Right lung (tissue), 10 donors: Measurements from ENCODE around the gene OR10C1. TPM values are rescaled to one million over a fixed set of nuclear protein-coding genes. Genes with fewer than 3 reads are reported as not detected.
"Not testable (repeated sequence)": the region's sequence is repeated elsewhere in the genome, so short reads cannot be mapped to it uniquely, and the experiment has no call there.

Experiments used
- DNase-seq, 2 donors: peaks; one replicate each; pipeline ENCODE4 v3.0.0-alpha.2; 2013
- long read RNA-seq, 8 donors: transcript quantifications; one replicate each; lab custom pipeline, GENCODE V29; 2026
- polyA plus RNA-seq, 5 donors: library from polyadenylated mRNA; unstranded; fragments of 120-200 nt; gene quantifications; one replicate each; pipeline versions ENCODE4 v1.2.1 to v1.2.3, GENCODE V29; 2013; ENCODE audit warnings: inconsistent platforms in 1 of 5, low replicate concordance in 1 of 5; ENCODE audit not compliant: insufficient read length in 5 of 5, insufficient read depth in 1 of 5

OR10C1 gene, protein sequence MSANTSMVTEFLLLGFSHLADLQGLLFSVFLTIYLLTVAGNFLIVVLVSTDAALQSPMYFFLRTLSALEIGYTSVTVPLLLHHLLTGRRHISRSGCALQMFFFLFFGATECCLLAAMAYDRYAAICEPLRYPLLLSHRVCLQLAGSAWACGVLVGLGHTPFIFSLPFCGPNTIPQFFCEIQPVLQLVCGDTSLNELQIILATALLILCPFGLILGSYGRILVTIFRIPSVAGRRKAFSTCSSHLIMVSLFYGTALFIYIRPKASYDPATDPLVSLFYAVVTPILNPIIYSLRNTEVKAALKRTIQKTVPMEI
- polyA plus RNA-seq = not detected
- long read RNA-seq, donor 1 = 0 reads
- long read RNA-seq, donor 2 = 0 reads
- long read RNA-seq, donor 3 = 0 reads
- long read RNA-seq, donor 4 = 0 reads
- long read RNA-seq, donor 5 = 0 reads
- long read RNA-seq, donor 6 = 0 reads
- long read RNA-seq, donor 7 = 0 reads
- long read RNA-seq, donor 8 = 0 reads

DNA sequence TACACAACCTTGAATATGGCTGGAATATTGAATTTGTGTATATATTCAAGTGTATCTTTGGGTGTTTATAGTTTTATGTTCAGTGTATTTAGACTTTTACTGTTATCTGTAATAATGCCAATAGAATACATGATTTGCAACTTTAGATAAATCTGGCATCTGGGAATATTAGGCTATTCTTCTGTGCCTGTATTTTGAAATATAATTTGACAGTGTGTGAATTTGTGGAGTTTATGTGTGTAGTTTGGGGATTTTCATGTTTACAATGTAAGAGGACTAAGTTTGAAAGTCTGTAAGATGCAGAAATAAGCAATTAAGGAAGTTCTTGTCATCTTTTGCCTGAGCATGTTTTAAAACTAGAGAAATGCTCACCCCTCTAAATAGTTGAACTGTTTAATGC lies at the start of gene OR10C1:
Gene OR10C1, plus strand, starts transcription at position 301 of the 400 bp plus-strand sequence. CDS start 710 bp downstream, outside the sequence.
- no peak for DNase-seq

DNA sequence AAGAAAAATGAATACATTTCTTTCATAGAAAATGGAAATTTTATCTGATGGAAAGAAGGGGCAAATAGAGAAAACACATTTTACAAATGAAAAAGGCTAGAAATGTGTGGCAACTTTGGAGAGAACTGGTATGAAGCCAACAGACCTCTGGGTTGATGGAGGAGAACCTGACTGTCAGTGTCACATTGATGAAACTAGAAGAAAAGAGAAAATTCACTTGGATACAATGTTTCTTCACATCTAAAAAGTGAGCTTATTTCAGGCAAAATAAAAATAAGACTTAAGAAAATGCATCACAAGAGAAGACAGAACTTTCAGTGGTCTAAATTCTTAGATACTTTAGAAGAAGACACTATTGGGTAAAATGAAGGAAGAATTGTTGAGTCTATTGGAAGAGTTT lies 43.8 kb upstream of the OR10C1 start, which contains the start of gene OR12D2:
Gene OR12D2, plus strand, starts transcription at position 301 of the 400 bp plus-strand sequence. CDS start 1,069 bp downstream, outside the sequence.
- DNase-seq = no peak

DNA sequence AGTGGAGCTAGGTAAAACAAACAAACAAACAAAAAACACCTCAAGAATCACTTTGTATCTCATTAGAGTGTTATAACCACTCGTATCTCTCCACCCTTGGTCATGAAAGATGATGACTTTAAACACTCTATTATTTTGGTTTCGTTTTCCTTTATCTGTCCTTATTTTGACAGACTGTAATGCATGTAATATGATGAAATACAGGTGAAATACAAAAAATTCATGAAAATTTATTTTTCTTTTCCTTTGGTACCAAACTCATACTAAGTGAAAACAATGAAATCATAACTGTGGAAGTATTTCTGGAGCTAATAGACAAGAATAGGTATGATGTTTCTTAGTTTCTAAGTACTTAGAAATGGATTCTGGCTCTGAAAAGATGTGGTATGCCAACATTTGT lies 39.6 kb upstream of the OR10C1 start:
- DNase-seq = no peak

DNA sequence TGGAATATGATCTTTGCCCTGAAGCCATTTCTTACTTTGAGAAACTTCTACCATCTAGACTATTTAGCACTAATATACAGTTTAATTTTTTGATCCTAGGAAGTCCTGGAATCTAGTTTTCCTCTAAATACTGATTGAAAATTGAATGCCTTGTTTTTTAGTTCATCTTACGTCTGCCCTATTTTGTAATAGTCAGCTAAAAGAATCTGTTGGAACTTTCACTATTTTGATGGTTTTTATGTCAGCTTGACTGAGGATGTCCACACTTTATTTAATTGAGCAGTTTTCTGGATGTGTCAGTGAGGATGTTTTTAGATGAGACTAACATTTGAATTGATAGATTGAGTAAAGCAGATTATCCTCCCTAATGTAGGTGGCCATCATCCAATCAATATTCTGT lies 35.3 kb upstream of the OR10C1 start:
- no peak for DNase-seq

DNA sequence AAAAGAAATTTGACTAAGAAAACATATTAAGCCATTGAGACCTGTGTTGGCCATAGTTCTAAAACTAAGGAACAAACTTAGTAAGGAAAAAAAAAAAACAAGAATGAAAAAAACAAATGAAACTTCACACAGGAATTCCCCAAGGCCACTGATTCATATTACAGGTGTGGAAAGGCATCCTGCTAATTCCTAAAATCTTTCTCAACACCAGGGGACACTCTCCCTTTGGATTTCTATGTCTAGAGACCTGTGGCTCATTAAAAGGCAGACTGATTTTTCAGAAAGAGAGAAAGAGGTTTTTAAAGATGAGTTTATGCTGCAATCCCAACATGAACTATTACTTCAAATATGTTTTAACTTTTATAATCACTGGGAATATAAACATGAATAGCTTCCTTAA lies 24.5 kb upstream of the OR10C1 start, which contains the start of gene OR12D1:
Gene OR12D1, plus strand, starts transcription at position 341 of the 400 bp plus-strand sequence.
- DNase-seq = no peak

DNA sequence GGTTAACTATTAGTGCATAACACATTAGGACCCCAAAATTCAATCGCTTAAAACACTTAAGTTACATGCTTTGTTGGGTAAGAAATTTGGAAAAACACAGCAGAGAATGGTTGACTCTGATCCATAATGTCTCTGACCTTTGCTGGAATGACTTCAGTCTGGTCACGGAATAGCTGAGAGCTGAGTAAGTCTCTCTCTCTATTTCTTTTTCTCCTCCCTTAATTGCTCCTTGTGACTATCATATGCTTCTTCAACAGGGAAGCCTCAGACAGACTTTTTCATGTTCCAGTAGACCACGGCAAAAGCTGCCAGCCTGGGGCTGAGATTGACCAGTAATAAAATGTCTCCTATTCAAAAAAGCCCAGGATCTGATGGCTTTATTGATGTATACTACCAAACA lies 19.6 kb upstream of the OR10C1 start:
- DNase-seq = no peak

DNA sequence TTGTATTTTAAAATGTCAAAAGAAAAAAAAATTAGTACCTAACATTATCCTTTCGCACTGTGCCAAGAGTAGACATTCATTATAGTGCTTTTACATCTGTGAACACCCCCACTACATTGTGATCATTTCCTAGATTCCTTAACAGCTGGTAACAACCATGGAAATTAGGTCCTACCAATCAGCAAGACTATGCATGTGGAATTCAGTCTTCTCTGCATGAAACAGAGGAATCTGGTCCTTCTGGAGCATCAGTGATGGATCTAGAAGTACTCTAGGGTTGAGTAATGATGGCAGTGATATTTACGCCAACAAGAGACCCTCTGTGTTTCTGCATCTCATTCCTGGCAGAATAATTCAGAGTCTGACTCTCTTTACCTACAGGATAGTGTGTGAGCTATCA lies 14.9 kb upstream of the OR10C1 start:
- no peak for DNase-seq

DNA sequence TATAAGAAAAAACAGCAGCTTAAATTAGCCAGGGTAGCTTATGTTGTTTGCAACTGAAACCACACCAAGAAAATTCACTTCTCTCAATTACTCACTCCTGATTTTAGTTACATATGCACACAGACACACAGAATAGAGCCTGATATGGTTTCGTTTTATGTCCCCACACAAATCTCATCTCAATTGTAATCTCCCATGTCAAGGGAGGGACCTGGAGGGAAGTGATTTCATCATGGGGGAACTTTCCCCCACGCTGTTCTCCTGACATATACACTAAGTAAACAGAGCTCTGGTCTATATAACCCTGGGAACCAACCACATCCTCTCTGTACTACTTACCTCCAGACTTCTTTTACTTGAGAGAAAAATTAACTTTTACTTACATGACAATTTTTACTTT lies 14.5 kb upstream of the OR10C1 start:
- no peak for DNase-seq

DNA sequence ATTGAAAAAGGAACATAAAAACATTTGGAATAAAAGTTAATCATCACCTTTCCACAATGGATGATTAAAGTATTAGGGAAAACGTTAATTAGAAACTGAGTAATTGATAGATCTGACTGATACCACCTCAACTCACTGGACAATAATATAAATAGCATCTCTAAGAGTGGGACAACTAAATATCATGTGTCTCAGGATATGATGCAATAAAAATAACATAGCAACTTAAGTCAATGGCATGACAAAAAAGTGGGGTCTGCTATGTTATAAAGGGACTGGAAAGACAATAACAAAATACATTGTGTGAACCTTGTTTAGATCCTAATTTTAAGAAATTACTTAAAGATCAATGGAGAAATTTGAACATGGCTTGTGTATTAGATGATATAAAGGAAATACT lies 14.0 kb upstream of the OR10C1 start:
- no peak for DNase-seq

DNA sequence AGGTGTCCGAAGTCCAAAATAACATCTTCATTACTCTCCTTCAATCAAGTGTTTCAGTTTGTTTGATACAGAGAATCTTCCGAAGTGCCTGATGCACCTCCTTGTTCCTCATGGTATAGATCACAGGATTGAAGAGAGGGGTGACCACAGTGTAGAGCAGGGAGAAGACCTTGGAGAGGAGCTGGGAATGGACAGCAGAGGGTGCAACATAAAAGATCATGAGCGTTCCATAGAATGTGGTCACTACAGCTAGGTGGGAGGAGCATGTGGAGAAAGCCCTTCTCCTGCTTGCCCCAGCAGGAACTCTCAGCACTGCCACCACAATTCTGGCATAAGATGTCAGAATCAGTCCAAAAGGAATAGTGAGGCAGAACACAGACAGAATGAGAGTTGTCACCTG lies 12.5 kb upstream of the OR10C1 start:
- DNase-seq = no peak

DNA sequence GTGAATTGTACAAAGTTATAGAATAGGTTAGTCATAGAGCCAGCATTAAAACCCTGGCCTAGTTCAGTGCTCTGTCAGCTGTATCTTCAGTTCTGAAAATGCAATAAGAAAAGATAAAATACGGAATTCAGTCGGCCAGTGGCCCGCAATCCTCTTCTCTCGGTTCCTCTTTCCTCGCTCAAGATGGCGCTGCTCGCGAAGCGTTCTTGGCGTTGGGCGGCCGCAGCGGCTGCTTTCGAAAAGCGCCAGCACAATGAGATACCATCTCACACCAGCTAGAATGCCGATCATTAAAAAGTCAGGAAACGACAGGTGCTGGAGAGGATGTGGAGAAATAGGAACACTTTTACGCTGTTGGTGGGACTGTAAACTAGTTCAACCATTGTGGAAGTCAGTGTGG lies 2.4 kb upstream of the OR10C1 start:
- not testable (repeated sequence) for DNase-seq

DNA sequence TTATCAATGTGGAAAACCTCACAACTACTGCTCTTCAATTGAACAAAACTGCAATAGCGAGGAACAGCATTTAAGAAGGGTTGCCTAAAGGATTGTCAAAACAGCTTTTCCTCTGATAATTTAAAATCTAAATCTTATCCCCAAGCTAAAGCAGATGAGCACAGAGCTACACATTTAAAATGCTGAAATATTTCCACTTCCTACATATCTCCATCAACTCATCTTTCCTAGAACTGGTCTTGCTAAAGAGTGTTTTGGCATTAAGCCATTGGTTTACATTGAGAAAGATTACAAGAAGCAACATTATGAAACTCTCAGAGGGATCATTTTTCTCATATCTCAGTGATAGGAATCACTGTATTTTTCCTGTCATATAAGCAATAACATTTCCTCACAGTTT lies 3.6 kb downstream of the OR10C1 start:
- DNase-seq = peak; percentile 1

DNA sequence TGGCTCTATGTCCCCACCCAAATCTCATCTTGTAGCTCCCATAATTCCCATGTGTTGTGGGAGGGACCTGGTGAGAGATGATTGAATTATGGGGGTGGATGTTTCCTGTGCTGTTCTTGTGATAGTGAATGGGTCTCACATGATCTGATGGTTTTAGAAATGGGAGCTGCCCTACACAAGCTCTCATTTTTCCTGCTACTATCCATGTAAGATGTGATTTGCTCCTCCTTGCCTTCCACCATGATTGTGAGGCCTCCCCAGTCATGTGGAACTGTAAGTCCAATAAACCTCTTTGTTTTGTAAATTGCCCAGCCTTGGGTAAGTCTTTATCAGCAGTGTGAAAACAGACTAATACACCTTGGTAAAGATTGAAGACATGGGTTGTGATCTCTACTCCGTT lies 4.9 kb downstream of the OR10C1 start:
- DNase-seq = not testable (repeated sequence)

DNA sequence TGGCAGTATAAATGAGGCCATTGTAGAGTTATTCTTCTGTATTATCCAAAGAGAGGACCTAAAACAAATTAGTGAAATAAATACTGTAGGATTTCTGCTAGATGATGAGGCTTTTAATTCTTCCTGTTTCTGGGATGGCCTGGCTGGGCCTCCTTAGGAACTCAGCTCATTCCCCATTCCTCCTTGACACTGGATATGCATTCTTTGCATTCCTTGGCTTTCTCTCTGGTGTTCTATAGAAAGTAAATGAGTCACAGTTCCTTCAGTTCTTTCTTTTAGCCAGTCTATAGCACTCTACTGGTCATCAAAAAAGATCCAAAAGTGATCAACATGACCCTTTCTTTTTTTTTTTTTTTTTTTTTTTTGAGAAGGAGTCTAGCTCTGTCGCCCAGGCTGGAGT lies 8.6 kb downstream of the OR10C1 start:
- DNase-seq = no peak

DNA sequence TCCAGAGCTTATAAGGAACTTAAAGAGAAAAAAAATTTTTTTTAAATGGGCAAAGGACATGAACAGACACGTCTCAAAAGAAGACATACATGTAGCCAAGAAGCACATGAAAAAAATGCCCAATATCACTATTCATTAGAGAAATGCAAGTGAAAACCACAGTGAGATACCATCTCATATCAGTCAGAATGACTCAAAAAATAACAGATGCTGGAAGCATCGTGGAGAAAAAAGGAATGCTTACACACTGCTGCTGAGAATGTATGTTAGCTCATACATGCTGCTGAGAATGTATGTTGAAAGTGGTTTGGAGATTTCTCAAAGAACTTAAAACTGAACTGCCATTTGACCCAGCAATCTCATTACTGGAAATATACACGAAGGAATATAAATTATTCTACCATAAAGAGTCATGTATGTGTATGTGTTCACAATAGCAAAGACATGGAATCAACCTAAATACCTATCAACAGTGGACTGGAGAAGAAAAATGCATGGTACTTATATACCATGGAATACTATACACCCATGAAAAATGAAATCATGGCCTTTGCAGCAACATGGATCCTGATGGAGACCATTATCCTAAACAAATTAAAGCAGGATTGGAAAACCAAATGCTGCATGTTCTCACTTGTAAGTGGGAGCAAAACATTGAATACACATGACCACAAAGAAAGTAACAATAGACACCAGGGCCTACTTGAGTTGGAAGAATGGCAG lies 12.5 kb downstream of the OR10C1 start:
- no peak for DNase-seq

DNA sequence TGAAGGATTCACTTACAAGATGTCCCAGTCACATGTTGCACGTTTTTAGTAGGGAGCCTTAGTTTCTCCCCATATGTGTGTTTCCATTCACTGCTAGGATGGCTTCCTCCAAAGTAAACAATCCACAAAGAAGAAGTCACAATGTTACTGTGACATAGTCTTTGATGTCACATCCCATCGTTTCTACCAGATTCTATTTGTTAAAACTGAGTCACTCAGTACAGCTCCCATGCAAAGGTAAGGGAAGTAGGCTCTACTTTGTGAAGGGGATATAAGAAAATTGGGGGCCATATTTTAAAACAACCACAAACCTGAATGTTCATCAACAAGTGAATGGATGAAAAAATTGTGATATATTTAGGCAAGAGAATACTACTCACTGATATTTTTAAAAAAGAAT lies 17.9 kb downstream of the OR10C1 start, which contains the start of the genes OR11A1 and OR2H1:
Gene OR11A1, minus strand, starts transcription at position 101 of the 400 bp plus-strand sequence. CDS start 29,430 bp downstream, outside the sequence.
Gene OR2H1, plus strand, starts transcription at position 185 of the 400 bp plus-strand sequence. CDS start 4,615 bp downstream, outside the sequence.
- no peak for DNase-seq

DNA sequence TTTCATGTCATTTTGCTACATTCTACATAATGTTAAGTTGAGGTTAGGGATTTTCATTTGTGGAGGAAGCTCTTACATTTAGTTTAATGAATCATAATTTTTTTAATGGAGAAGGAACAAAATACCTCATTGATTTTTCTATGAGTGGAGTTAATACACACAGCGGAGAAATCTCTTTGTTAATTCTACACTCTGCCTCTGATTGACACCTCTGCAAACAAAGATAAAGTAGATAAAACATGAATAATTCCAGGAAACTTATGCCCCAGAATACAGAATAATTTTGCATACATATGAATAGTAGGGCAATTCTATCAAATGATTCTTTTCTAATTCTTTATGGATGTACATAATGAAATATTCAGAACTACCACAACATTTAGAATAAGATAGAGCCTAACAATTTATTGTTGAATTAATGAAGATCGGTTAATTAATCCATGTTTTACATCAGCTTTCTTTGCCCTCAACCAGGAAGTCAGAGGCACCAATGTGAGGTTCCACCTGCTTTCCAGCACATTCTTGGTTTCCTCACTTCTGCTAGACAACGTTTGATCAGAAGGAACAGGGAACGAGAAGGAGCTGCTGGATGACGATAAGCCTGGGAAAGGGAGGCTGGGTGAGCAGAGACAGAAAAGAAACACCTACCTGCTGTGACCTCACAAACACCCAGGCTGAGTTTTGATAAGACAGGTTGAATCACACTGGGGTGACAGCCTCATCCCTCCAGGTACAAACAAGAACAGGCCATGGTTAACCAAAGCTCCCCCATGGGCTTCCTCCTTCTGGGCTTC lies 22.1 kb downstream of the OR10C1 start:
- DNase-seq = no peak

DNA sequence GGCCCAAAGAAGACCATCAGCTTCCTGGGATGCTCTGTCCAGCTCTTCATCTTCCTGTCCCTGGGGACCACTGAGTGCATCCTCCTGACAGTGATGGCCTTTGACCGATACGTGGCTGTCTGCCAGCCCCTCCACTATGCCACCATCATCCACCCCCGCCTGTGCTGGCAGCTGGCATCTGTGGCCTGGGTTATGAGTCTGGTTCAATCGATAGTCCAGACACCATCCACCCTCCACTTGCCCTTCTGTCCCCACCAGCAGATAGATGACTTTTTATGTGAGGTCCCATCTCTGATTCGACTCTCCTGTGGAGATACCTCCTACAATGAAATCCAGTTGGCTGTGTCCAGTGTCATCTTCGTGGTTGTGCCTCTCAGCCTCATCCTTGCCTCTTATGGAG lies 22.9 kb downstream of the OR10C1 start:
- DNase-seq = no peak

DNA sequence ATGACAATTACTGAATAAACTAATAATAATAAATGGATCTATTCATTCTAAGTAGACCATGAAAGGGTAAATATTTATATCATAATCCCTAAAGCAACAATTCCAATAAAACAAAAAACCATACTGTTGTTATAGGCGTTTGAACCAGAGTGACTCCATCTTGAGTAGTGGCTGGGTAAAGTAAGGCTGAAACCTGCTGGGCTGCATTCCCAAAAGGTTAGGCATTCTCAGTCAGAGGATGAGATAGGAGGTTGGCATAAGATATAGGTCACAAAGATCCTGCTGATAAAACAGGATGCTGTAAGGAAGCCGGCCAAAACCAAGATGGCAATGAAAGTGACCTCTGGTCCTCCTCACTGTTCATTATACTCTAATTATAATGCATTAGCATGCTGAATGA lies 26.2 kb downstream of the OR10C1 start:
- no peak for DNase-seq

DNA sequence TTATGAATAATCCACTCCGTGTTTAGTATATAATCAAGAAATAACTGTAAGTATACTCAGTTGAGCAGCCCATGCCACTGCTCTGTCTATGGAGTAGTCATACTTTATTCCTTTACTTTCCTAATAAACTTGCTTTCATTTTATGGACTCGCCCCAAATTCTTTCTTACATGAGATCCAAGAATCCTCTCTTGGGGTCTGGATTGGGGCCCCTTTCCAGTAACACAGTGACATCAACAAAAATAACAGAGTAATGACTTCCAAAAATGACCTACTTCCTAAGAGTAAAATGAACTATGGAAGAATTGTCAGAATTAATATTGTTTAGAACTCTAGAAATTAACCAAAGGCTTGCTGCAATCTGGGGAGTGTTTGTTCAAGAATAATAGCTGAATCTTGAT lies 26.7 kb downstream of the OR10C1 start:
- DNase-seq = no peak

DNA sequence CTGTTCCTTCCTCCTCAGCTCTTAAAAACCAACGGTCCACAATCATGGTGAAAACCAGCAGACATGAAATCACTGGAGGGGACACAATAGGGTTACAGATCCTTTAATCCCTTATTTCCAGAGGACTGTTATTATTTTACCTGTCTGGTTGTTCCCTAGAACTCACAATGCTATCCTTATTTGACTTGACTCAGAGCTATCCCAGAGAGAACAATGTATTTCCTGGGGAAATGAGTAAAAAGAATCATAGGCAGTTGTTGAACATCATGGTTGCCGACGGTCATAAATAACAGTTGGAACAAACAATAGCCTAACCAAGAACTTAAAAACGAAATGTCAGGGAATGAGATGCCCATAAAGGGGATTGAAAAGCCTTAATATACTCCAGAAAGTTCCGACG lies 27.1 kb downstream of the OR10C1 start:
- DNase-seq = no peak

DNA sequence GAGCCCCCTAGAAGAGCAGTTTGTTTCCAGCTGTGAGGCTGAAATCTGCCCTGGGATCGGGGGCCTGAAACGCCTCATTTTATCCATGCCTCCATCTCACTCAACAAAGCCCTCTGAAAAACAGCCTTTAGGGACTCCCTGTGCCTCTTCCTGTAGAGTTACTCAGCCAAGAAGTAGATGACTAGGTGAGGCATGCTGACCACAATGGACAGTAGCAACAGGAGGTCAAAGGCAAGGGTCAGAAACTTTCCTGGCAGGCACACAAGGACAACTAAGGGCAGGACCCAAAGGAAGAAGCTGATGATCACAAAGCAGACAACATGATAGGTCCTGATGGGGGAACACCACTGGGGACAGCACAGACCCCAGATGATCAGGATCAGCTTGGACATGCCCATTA lies 35.9 kb downstream of the OR10C1 start:
- DNase-seq = no peak
